Ovary (tissue), 9 donors: Measurements from ENCODE around the gene IGHMBP2. TPM values are rescaled to one million over a fixed set of nuclear protein-coding genes. Genes with fewer than 3 reads are reported as not detected.

ENCODE experiments used
- DNase-seq, 5 donors: peaks; one replicate each; pipeline ENCODE4 v3.0.0-alpha.2; 2019 to 2020
- H3K27ac ChIP-seq, 2 donors: fragments of 200-600 bp; one replicate each; pipeline versions ENCODE4 v1.5.1 to v1.8.0; 2019 to 2022
- H3K27me3 ChIP-seq: fragments of 200-600 bp; one replicate; pipeline ENCODE4 v1.8.0; 2022
- H3K36me3 ChIP-seq: fragments of 200-600 bp; sonication (generic); one replicate; pipeline ENCODE4 v1.5.1; 2019
- H3K4me1 ChIP-seq: one replicate; pipeline ENCODE4 v1.8.1; 2013; ENCODE audit warnings: mild to moderate bottlenecking, moderate library complexity; ENCODE audit not compliant: insufficient read depth
- H3K4me3 ChIP-seq: fragments of 200-600 bp; sonication (generic); one replicate; pipeline ENCODE4 v1.5.1; 2017
- H3K9me3 ChIP-seq, 2 donors: fragments of 200-600 bp in 1 of 2; sonication (generic) in 1 of 2; one replicate each; pipeline versions ENCODE4 v1.5.1 to v1.8.1; 2013 to 2019; ENCODE audit warnings: mild to moderate bottlenecking in 1 of 2, moderate library complexity in 1 of 2
- CTCF ChIP-seq, 3 donors: fragments of 450-650 bp in 2 of 3; fragments of 200-600 bp in 1 of 3; IDR thresholded peaks; one replicate each; pipeline versions ENCODE4 v1.5.1 to v1.8.0; 2016 to 2022; ENCODE audit warnings: antibody characterized with exemption in 3 of 3, mild to moderate bottlenecking in 1 of 3
- EP300 ChIP-seq: sonication (generic); formaldehyde crosslinking; IDR thresholded peaks from one replicate; pipeline ENCODE4 v1.6.1; 2017; ENCODE audit warnings: antibody characterized with exemption
- POLR2A ChIP-seq: fragments of 450-650 bp; IDR thresholded peaks from one replicate; pipeline ENCODE4 v1.6.1; 2017; ENCODE audit warnings: antibody characterized with exemption, mild to moderate bottlenecking, moderate library complexity
- WGBS, 3 donors: extraction: QIAGEN DNeasy Blood & Tissue Kit in 1 of 3; methylation state at CpG; one replicate each; pipeline versions ENCODE4 v1.1.5 to v1.1.7; 2013 to 2017; 5-methylcytosine and 5-hydroxymethylcytosine counted together
- intact Hi-C, 4 donors: fragments of 100-400 bp; cut with DNase I; formaldehyde crosslinking; loops; one replicate each; pipeline versions ENCODE4 v1.11.0 to v1.15.1; 2022 to 2023
- polyA plus RNA-seq, 2 donors: library from polyadenylated mRNA; stranded (reverse); fragments of 200-250 nt in 1 of 2; fragments of 350-450 nt in 1 of 2; fragmentation: Illumina TruSeq in 1 of 2; extraction: RNeasy Lipid Tissue Mini Kit (QIAGEN cat#74804) in 1 of 2; gene quantifications; one replicate each; pipeline ENCODE4 v1.2.3, GENCODE V29; 2013 to 2014
- total RNA-seq, 7 donors: library from RNA; depleted of rRNA in 2 of 7; stranded (reverse); fragments of >200 nt in 2 of 7; fragmentation: NEBNext Ultra II Directional in 3 of 7; extraction: Animal tissue kit (Norgen Biotek cat#: 25700) in 3 of 7; gene quantifications; one replicate each; pipeline versions ENCODE4 v1.1.0 to v1.2.4, GENCODE V29; 2016 to 2023
- donor health status: DM: no; HTN: no; CAD: no; lungs with moderate emphysema.
- donor health status: DM: no; HTN: no; CAD: no.
- donor health status: Bipolar disorder and iron deficiency.
- donor health status: DM: yes; HTN: yes; CAD: no.
- donor health status: DM: no; HTN: no; CAD: no.
- donor health status: DM: yes; HTN: yes; CAD: no.

Gene IGHMBP2
- total and polyA plus RNA-seq, 9 donors: 8.3 to 18.9 (median 15.9) TPM

- Histone ChIP-seq H3K4me3 (no peak overlapping the region), H3K9me3 (no peaks in the 10 kb centered on the region), H3K36me3 (no peaks in the 10 kb centered on the region), H3K27me3 (no peaks in the 10 kb centered on the region), H3K4me1 (no peaks in the 10 kb centered on the region), H3K27ac (no peak overlapping the region)
- WGBS, 3 donors: 95 to 96% (median 95%) methylated on average over 24 of the region's 24 CpGs
- intact Hi-C loops: loop anchor here in 1 of 4 donors (10.0 kb wide), 1 partner anchor 692 kb away; no protein-coding TSS in a partner anchor
- TF ChIP-seq CTCF (IDR thresholded peaks at IDR 0.05) (no peak), POLR2A (no peak), EP300 (no peak)
- DNase-seq: no peak
Observed at GRCh38 chr11:68932933-68933577, 29.4 kb downstream of the IGHMBP2 start.

- no peak overlapping the region for H3K4me3 ChIP-seq
Observed at GRCh38 chr11:68933605-68934320, 30.1 kb downstream of the IGHMBP2 start.

GRCh38 chr11:68934321-68934645 is 30.6 kb downstream of the IGHMBP2 start:
- DNase-seq: no peak
- Histone ChIP-seq H3K4me3 (no peak overlapping the region), H3K4me1 (no peaks in the 10 kb centered on the region), H3K36me3 (no peaks in the 10 kb centered on the region), H3K27ac (no peak overlapping the region), H3K9me3 (no peaks in the 10 kb centered on the region), H3K27me3 (no peaks in the 10 kb centered on the region)
- 89 to 92% (median 91%) methylated on average over 12 of the region's 12 CpGs for WGBS, 3 donors
- intact Hi-C loops: loop anchor here in 1 of 4 donors (10.0 kb wide), 1 partner anchor 691 kb away; no protein-coding TSS in a partner anchor
- no peak for TF ChIP-seq EP300
- TF ChIP-seq CTCF (IDR thresholded peaks at IDR 0.05): no peak
- TF ChIP-seq POLR2A: no peak

More at GRCh38 chr11:68933605-68934320, 30.1 kb downstream of the IGHMBP2 start:
- no peak for DNase-seq
- WGBS, 3 donors: 86 to 89% (median 87%) methylated on average over 17 of the region's 17 CpGs
- no peaks in the 10 kb centered on the region for H3K27me3 ChIP-seq
- no peaks in the 10 kb centered on the region for H3K9me3 ChIP-seq
- no peaks in the 10 kb centered on the region for H3K36me3 ChIP-seq
- H3K27ac ChIP-seq: no peak overlapping the region
- TF ChIP-seq CTCF (IDR thresholded peaks at IDR 0.05): no peak
- TF ChIP-seq POLR2A: no peak
- intact Hi-C loops: loop anchor here in 1 of 4 donors (10.0 kb wide), 1 partner anchor 691 kb away; no protein-coding TSS in a partner anchor
- H3K4me1 ChIP-seq: no peaks in the 10 kb centered on the region

- H3K4me3 ChIP-seq: no peak overlapping the region
- no peaks in the 10 kb centered on the region for H3K36me3 ChIP-seq
- intact Hi-C loops: loop anchor here in 1 of 4 donors (10.0 kb wide), 1 partner anchor 690 kb away; no protein-coding TSS in a partner anchor
- no peak for TF ChIP-seq CTCF (IDR thresholded peaks at IDR 0.05)
- WGBS, 3 donors: 89 to 92% (median 89%) methylated on average over 13 of the region's 13 CpGs
- DNase-seq: no peak
- no peaks in the 10 kb centered on the region for H3K4me1 ChIP-seq
- no peaks in the 10 kb centered on the region for H3K27me3 ChIP-seq
- no peaks in the 10 kb centered on the region for H3K9me3 ChIP-seq
- H3K27ac ChIP-seq: no peak overlapping the region
Observed at GRCh38 chr11:68934666-68935065, 31.0 kb downstream of the IGHMBP2 start.
